ENCODE results near the gene GLB1L3.

GLB1L3 gene

GRCh38 chr11:134293119-134294113 lies 17.2 kb downstream of the GLB1L3 start:
- TF ChIP-seq TEAD4 (IDR thresholded peaks at IDR 0.05) (no peak), NFIC (IDR thresholded peaks at IDR 0.05) (no peak)

DNA sequence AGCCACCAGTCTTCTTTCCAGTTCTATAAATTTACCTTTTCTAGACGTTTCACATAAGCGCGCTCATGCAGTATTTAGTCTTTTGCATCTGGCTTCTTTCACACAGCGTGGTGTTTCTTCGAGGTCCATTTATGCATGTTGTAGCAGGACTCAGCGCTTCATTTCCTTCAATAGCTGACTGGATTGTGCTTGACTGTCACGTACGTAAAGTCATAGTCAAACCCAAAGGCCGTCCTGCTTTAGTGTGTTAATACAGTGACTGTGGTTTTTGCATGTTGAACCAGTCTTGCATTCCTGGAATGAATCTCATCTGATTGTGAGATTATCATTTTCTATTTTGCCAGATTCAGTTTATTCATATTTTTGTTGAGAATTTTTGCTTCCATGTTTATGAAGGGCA lies 18.5 kb downstream of the GLB1L3 start:
- TF ChIP-seq FOXM1 (IDR thresholded peaks at IDR 0.05; ENCODE audit: borderline replicate concordance, low read depth) = no peak
- TF ChIP-seq YY1 (IDR thresholded peaks at IDR 0.05; ENCODE audit: low read depth) = no peak
- TF ChIP-seq, protein P1, sequence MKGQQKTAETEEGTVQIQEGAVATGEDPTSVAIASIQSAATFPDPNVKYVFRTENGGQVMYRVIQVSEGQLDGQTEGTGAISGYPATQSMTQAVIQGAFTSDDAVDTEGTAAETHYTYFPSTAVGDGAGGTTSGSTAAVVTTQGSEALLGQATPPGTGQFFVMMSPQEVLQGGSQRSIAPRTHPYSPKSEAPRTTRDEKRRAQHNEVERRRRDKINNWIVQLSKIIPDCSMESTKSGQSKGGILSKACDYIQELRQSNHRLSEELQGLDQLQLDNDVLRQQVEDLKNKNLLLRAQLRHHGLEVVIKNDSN (IDR thresholded peaks at IDR 0.05) = no peak
- TF ChIP-seq REST (IDR thresholded peaks at IDR 0.05; ENCODE audit: low read depth) = no peak
- no peak for TF ChIP-seq TEAD4 (IDR thresholded peaks at IDR 0.05)
- no peak for TF ChIP-seq EP300 (IDR thresholded peaks at IDR 0.05; ENCODE audit: borderline replicate concordance)
- no peak for TF ChIP-seq CREB1 (IDR thresholded peaks at IDR 0.05; ENCODE audit: low read depth)
- TF ChIP-seq, protein P2, sequence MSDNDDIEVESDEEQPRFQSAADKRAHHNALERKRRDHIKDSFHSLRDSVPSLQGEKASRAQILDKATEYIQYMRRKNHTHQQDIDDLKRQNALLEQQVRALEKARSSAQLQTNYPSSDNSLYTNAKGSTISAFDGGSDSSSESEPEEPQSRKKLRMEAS (IDR thresholded peaks at IDR 0.05) = no peak
- no peak for TF ChIP-seq CEBPB (IDR thresholded peaks at IDR 0.05)
- no peak for TF ChIP-seq TAF1 (IDR thresholded peaks at IDR 0.05; ENCODE audit: low read depth)
- TF ChIP-seq NFIC (IDR thresholded peaks at IDR 0.05) = no peak
- TF ChIP-seq RAD21 (IDR thresholded peaks at IDR 0.05; ENCODE audit: low read depth) = no peak
- TF ChIP-seq TCF12 (IDR thresholded peaks at IDR 0.05; ENCODE audit: low read depth) = no peak
- TF ChIP-seq EGR1 (IDR thresholded peaks at IDR 0.05) = no peak
- TF ChIP-seq ZBTB7A (IDR thresholded peaks at IDR 0.05; ENCODE audit: low read depth) = no peak

- TF ChIP-seq EP300 (IDR thresholded peaks at IDR 0.05; ENCODE audit: borderline replicate concordance) (no peak), TCF12 (IDR thresholded peaks at IDR 0.05; ENCODE audit: low read depth) (no peak), ZBTB7A (IDR thresholded peaks at IDR 0.05; ENCODE audit: low read depth) (no peak), TEAD4 (IDR thresholded peaks at IDR 0.05) (no peak)
- TF ChIP-seq, protein P1 (IDR thresholded peaks at IDR 0.05) = no peak
These were observed 36.0 kb downstream of the GLB1L3 start for GRCh38 chr11:134312223-134312622.

GRCh38 chr11:134312807-134313206 lies 36.6 kb downstream of the GLB1L3 start:
- TF ChIP-seq TCF12 (IDR thresholded peaks at IDR 0.05; ENCODE audit: low read depth) (no peak), YY1 (IDR thresholded peaks at IDR 0.05; ENCODE audit: low read depth) (no peak), REST (IDR thresholded peaks at IDR 0.05; ENCODE audit: low read depth) (no peak), EGR1 (IDR thresholded peaks at IDR 0.05) (no peak), CREB1 (IDR thresholded peaks at IDR 0.05; ENCODE audit: low read depth) (no peak), CEBPB (IDR thresholded peaks at IDR 0.05) (no peak), EP300 (IDR thresholded peaks at IDR 0.05; ENCODE audit: borderline replicate concordance) (no peak), TAF1 (IDR thresholded peaks at IDR 0.05; ENCODE audit: low read depth) (no peak), TEAD4 (IDR thresholded peaks at IDR 0.05) (no peak)
- TF ChIP-seq, protein P1 (IDR thresholded peaks at IDR 0.05) = no peak
- TF ChIP-seq, protein P2 (IDR thresholded peaks at IDR 0.05) = no peak

GRCh38 chr11:134313379-134313778 lies 37.2 kb downstream of the GLB1L3 start:
- TF ChIP-seq EGR1 (IDR thresholded peaks at IDR 0.05) (no peak), TCF12 (IDR thresholded peaks at IDR 0.05; ENCODE audit: low read depth) (no peak), TEAD4 (IDR thresholded peaks at IDR 0.05) (no peak), YY1 (IDR thresholded peaks at IDR 0.05; ENCODE audit: low read depth) (no peak), NFIC (IDR thresholded peaks at IDR 0.05) (no peak), REST (IDR thresholded peaks at IDR 0.05; ENCODE audit: low read depth) (no peak), CEBPB (IDR thresholded peaks at IDR 0.05) (no peak), CREB1 (IDR thresholded peaks at IDR 0.05; ENCODE audit: low read depth) (no peak), FOXM1 (IDR thresholded peaks at IDR 0.05; ENCODE audit: borderline replicate concordance, low read depth) (no peak)
- TF ChIP-seq, protein P1 (IDR thresholded peaks at IDR 0.05) = no peak

Measured in Ishikawa (cell line).